HUDEP-2 (cell line): ENCODE measurements around the gene CLSTN3.

Experiments used
- DNase-seq, 76 experiments: peaks; one replicate each; lab custom pipeline; 2025; ENCODE audit not compliant: unreplicated experiment in 76 of 76; lab: John Stamatoyannopoulos, UW

Gene CLSTN3

GRCh38 chr12:7145671-7146070 lies 15.5 kb downstream of the CLSTN3 start:
- no peak for DNase-seq

- no peak for DNase-seq
Observed at GRCh38 chr12:7146228-7146627, 16.1 kb downstream of the CLSTN3 start.

- DNase-seq = no peak
Observed at GRCh38 chr12:7146906-7147305, 16.7 kb downstream of the CLSTN3 start.

- DNase-seq = no peak
Observed at GRCh38 chr12:7150356-7150755, 20.2 kb downstream of the CLSTN3 start.

- DNase-seq = no peak
Observed at GRCh38 chr12:7150841-7151240, 20.7 kb downstream of the CLSTN3 start.

GRCh38 chr12:7151532-7151931 lies 21.4 kb downstream of the CLSTN3 start:
- DNase-seq = no peak

GRCh38 chr12:7152818-7153217 lies 22.6 kb downstream of the CLSTN3 start:
- no peak for DNase-seq

GRCh38 chr12:7154042-7154441 lies 23.9 kb downstream of the CLSTN3 start:
- DNase-seq = no peak

- DNase-seq = no peak
Observed at GRCh38 chr12:7154901-7155470, 24.8 kb downstream of the CLSTN3 start.

- DNase-seq = no peak
Observed at GRCh38 chr12:7155471-7156034, 25.4 kb downstream of the CLSTN3 start.

- no peak for DNase-seq
Observed at GRCh38 chr12:7156259-7157197, 26.4 kb downstream of the CLSTN3 start.

GRCh38 chr12:7157391-7157790 lies 27.2 kb downstream of the CLSTN3 start:
- DNase-seq = no peak

GRCh38 chr12:7158781-7159609 lies 28.8 kb downstream of the CLSTN3 start:
- DNase-seq = no peak

GRCh38 chr12:7160183-7160582 lies 30.0 kb downstream of the CLSTN3 start:
- no peak for DNase-seq

- DNase-seq = no peak
Observed at GRCh38 chr12:7161327-7161726, 31.2 kb downstream of the CLSTN3 start.

GRCh38 chr12:7161811-7162210 lies 31.6 kb downstream of the CLSTN3 start:
- no peak for DNase-seq

GRCh38 chr12:7162691-7163114 lies 32.5 kb downstream of the CLSTN3 start:
- peak in 6 of 76 experiments; percentile 2 to 5 (median 2) for DNase-seq

GRCh38 chr12:7169951-7170350 lies 39.8 kb downstream of the CLSTN3 start:
- no peak for DNase-seq

GRCh38 chr12:7171854-7172253 lies 41.7 kb downstream of the CLSTN3 start:
- no peak for DNase-seq

- DNase-seq = no peak
Observed at GRCh38 chr12:7175493-7175892, 45.3 kb downstream of the CLSTN3 start.

GRCh38 chr12:7176595-7176994 lies 46.4 kb downstream of the CLSTN3 start:
- DNase-seq = no peak
